ENCODE data around the gene CNDP1.
A peak's percentile ranks its signal among the peaks of the same experiment; 100 is the strongest.

Gene CNDP1

GRCh38 chr18:74507097-74507881 is 27.0 kb upstream of the CNDP1 start:
- no peak for DNase-seq

DNA sequence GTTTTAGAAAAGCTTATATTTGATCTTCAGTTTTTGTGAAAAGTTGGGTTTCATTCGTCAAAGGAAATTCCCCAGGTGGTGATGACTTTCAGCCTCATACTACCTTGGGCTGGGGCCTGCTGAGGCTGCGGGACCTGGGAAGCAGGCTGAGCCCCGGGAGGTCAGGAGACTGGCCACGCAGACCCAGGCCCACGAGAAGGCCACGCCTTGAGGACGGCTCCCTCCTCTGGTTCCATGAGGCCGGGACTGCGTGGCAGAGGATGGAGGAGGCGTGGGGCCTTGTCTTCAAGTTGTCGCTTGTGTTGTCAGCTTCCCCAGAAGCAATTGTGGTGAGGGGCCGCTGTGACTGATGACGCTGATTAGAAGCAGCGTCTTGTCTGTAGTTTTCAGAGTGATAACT is 26.4 kb upstream of the CNDP1 start:
- no peak for DNase-seq

DNA sequence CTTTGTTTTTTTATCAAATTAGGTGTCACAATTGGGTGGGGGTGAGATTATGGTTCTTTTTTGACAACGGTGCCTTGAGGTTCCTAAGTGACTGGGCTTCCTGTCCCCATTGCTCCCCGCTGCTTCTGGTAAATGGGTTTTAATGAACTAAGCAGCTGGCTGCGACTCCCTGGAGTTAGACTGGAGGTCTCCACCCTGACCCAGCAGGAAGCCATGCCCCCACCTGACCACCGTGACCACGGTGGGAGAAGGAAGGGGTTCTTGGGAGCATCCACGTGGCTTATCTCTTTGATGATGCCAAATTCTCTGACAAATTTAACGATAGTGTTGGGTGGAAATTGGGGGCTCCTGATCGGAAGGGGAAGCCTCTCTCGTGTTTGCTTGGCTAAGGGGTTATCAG is 25.9 kb upstream of the CNDP1 start:
- no peak for DNase-seq

DNA sequence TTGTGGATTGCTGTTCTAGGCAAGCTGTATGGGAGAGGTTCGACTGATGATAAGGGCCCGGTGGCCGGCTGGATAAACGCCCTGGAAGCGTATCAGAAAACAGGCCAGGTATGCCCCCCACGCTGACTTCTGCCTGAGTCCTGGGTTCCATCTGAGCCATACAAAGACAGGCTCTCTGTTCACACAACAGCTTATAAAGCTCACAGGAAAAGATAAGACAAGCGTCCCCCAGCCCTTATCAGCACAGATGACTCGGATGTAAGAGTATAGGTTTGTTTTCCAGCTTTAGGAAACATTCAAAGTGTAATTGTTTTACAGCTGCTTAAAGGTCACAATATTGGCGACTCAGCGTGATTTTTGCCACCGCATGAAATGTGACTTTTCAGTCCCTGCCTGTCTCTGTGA is 25.5 kb upstream of the CNDP1 start:
- no peak for DNase-seq

- DNase-seq, result no peak
These were observed 24.2 kb upstream of the CNDP1 start for GRCh38 chr18:74509856-74510769.

GRCh38 chr18:74510770-74511095 is 23.6 kb upstream of the CNDP1 start:
- no peak for DNase-seq

GRCh38 chr18:74511823-74512222 is 22.5 kb upstream of the CNDP1 start:
- DNase-seq, result no peak

- DNase-seq, result no peak
These were observed 21.8 kb upstream of the CNDP1 start for GRCh38 chr18:74512321-74513053.

GRCh38 chr18:74513149-74513882 is 21.0 kb upstream of the CNDP1 start:
- DNase-seq, result no peak

- no peak for DNase-seq
These were observed 20.5 kb upstream of the CNDP1 start for GRCh38 chr18:74513883-74514205.

DNA sequence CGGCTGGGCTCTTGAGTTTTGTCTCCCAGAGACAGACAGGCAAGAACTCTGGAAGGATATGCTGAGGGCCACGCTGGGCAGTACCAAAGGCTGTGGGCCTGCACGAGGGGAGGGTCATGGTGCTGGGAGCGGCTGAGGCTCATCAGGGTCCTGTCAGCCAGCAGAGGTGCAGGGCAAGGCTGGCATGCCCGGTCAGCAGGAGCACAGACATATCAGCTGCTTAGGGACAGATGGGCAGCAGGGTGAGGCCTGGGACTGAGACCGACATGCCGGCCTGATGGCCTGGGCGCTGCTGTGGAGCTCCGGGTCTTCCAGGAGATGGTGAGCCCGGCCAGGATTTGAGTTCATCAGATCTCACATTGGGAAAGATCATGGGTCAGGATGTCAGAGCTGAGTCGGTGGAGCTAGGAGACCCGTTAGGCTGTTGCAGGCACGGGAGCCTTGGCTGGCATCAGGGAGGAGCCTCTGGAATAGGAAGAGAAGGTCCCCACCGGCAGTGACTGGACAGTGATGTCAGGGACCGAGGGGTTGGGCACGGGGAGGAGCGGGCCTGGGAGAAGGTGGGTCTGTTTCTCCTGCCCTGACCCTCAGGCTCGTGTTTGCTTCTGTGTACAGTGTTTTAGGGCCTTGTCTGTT is 19.3 kb upstream of the CNDP1 start:
- no peak for DNase-seq

GRCh38 chr18:74515620-74516231 is 18.6 kb upstream of the CNDP1 start:
- DNase-seq, result peak; percentile 13

DNA sequence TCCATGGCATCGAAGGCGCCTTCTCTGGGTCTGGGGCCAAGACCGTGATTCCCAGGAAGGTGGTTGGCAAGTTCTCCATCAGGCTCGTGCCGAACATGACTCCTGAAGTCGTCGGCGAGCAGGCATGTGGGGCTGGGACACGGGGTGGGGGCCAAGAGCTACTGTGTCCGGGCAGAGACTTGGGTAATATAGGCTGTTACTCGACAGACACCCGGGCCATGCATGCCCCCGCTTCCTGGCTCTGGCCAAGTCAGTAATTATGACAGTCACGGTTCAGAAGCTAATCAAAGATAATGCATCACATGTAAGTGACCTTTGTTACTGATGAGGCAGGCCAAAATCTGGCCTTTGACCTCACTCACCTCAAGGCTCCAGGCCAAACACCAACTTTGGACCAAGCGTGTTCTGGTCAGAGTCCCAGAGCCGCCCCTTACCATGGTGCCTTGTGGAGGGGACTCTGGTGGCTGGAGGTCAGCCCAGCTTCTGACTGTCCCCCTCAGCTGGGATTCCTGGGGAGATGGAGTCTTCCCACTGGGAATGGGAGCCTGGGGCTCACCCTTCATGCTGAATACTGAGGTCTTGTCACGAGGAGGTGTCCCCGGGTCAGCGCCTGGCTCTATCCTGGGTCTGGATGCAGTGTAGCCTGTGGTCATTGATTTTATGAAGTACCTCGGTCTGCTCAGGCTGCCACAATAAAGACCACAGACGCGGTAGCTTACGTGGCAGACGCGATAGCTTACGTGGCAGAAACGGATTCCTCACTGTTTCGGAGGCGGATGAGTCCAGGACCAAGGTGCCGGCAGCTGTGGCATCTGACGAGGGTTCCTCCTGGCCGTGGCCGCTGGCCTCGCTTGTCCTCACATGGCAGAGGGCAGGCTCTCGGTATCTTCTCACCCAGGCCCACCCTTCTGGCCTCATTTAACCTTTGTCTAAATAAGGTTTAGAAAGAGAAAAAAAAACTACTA is 17.7 kb upstream of the CNDP1 start:
- DNase-seq, result no peak

DNA sequence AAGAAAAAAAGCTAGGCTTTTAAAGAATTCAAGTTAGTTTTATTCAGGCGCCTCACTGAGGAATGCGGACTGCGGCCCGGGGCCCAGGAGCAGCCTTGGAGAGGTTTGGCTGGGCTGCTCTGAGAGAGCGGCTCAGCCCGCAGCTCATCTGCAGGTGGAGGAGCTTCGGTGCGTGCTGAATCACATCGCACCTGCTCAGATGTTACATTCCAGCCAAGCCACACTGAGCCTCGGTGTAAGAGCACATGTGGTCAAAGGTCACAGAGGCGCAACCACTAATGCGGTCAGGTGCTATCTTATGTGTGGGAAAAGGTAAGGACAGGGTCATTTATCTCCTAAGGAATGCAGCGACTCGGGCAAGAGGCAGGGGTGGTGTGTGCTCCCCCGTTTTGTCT is 17.1 kb upstream of the CNDP1 start:
- DNase-seq, result no peak

DNA sequence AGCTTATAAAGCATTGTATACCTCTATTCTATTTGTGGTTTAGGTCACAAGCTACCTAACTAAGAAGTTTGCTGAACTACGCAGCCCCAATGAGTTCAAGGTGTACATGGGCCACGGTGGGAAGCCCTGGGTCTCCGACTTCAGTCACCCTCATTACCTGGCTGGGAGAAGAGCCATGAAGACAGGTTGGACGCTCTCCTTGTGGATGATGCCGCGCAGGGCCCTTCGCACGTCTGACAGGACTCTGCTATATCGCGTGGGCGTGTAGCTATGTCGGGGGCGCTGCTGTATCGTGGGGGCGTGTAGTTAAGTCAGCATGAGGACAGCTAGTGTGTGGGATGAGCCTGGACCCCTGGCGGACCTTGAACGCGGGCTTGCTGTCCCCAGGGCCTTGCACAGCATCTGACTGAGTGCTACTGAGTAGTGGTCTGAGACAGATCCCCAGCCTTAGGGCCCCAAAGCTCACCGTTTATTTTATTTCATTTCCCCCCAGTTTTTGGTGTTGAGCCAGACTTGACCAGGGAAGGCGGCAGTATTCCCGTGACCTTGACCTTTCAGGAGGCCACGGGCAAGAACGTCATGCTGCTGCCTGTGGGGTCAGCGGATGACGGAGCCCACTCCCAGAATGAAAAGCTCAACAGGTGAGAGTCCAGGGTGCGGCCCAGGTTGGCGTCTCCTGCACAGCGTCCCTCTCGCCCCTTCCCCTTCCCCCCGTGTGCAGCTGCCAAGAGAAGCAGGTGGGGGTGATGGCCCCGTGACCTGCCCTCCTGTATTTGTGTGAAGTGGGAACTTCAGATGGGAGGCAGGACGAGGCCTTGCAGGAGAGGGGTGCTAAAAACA is 15.6 kb upstream of the CNDP1 start:
- no peak for DNase-seq

- no peak for DNase-seq
These were observed 14.8 kb upstream of the CNDP1 start for GRCh38 chr18:74519320-74520095.

DNA sequence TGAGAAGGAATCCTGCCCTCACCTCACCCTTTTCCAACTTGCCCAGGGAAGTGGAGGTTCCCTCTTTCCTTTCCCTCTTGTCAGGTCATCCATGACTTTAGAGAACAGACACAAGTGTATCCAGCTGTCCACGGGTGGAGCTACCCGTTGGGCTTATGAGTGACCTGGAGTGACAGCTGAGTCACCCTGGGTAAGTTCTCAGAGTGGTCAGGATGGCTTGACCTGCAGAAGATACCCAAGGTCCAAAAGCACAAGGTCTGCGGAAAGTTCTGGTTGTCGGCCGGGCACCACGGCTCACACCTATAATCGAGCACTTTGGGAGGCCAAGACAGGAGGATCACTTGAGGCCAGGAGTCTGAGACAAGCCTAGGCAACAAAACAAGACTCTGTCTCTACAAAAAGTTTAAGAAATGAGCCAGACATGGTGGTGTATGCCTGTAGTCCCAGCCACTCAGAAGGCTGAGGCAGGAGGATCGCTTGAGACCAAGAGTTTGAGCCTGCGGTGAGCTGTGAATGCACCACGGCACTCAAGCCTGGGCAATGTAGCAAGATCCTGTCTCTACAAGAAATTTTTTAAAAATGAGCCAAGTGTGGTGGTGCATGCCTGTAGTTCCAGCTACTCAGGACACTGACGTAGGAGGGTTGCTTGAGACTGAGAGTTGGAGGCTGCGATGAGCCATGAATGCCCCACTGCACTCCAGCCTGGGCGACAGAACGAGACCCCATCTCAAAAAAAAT is 14.0 kb upstream of the CNDP1 start:
- no peak for DNase-seq

GRCh38 chr18:74521068-74521725 is 13.1 kb upstream of the CNDP1 start:
- DNase-seq, result no peak
